PC-3 (cell line): ENCODE data around the gene KRT23.

ENCODE experiments used
- CTCF ChIP-seq: fragments of 300-600 bp; sonication (generic); conservative IDR thresholded peaks from 2 replicates; pipeline ENCODE4 v1.5.1; 2017; ENCODE audit warnings: antibody characterized with exemption, low read depth, mild to moderate bottlenecking, low read length
- EZH2 ChIP-seq: fragments of 300-600 bp; sonication (generic); IDR thresholded peaks from one replicate; pipeline ENCODE4 v1.6.1; 2017; ENCODE audit warnings: antibody characterized with exemption, mild to moderate bottlenecking, low read length; ENCODE audit not compliant: unreplicated experiment
- EZH2phosphoT487 ChIP-seq: fragments of 300-600 bp; sonication (generic); IDR thresholded peaks from 2 replicates; pipeline ENCODE4 v1.6.1; 2018; ENCODE audit warnings: mild to moderate bottlenecking, antibody characterized with exemption, low read length, borderline replicate concordance

DNA sequence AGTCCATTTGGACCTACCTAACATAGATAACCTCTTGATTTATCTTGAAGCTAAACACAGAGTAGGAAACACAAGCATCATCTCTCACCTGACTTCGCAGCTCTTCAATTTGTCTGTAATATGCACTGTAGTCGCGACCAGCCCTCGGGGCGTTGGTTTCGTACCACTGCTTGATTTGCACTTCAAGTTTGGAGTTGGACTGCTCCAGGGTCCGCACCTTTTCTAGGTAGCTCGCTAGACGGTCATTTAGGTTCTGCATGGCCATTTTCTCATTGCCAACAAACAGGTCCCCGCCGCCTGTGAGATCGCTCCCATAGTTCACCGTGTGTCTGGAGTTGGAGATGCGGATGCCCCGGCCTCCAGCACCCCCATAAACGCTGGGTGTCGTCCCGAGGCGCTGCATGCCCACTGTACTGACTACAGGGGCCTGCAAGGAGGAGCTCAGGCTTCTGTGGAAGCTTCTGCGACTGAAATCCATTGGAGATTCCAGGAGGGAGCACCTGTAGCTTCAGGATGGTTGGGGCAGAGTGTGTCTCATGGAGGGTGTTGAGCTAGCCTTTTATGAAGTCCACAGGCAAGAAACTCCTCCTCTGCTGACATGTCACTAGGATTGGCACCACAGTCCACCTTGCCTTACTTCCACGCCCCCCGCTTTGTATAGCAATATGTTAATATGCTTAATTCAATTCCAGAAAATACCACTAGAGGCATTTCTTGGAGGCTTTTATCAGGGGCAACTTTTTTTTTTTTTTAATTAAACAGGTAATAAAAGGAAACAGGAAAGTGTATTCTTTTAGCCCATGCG is 52.5 kb downstream of the KRT23 start, which contains the start of gene KRT20:
- TF ChIP-seq CTCF (peak; percentile 33; the same call in 1 of the 2 replicates), EZH2phosphoT487 (no peak), EZH2 (no peak)
